Measurements from ENCODE around the gene CDC37L1.

The CDC37L1 gene

DNA sequence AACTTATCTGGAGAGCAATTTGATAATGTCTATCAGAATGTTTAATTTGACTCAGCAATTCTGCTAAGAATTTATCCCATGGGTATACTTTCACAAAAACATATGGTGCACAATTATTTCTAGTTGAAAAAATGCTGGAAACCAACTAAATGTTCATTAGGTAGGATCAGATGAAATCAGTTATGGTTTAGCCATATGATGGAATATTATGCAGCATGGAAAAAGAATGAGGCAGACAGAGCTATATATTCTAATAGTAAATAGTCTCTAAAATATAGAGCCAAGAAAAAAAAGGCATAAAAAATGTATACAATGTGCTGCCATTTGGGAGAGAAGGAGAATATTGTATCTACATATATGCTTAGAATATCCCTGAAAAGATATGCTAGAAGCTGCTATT lies 9.5 kb upstream of the CDC37L1 start:
- H3K27ac ChIP-seq (ENCODE audit: low read length): no peak overlapping the region
- H3K4me3 ChIP-seq (ENCODE audit: low read length in 2 of 2): no peak overlapping the region
- no peak overlapping the region for H3K9ac ChIP-seq (ENCODE audit: low read length in 2 of 2)
- H3K27me3 ChIP-seq (ENCODE audit: control insufficient read depth in 1 of 2, insufficient read depth in 2 of 2, low read length in 2 of 2): no peaks in the 10 kb centered on the region
- H3K9me3 ChIP-seq (ENCODE audit: control insufficient read depth in 2 of 2, low read length in 2 of 2): no peaks in the 10 kb centered on the region
- peaks cover 3% of the 10 kb centered on the region for H3K4me1 ChIP-seq (ENCODE audit: control insufficient read depth, insufficient read depth, low read length)
- no peaks in the 10 kb centered on the region for H3K36me3 ChIP-seq (ENCODE audit: control insufficient read depth in 2 of 2, insufficient read depth in 2 of 2, low read length in 2 of 2)

DNA sequence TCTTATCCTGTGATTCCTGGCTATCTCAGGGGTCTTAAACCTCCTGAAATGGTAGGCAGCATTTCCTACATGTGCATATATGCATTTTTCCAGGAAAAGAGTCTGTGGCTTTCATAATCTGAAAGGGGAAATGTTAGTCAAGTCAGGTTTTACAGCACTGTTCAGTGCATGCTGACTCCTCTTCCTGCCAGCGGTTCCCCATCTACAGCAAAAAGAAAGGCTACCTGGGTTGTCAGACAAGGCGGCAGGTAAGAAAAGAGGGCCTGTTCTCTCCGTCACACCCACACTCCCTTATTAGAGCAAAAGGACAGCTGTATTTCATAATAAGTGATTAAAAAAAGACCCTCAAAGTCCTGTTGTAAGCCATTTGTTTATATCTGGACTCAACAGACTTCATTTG lies 8.8 kb upstream of the CDC37L1 start:
- Histone ChIP-seq H3K9me3 (ENCODE audit: control insufficient read depth in 2 of 2, low read length in 2 of 2) (no peaks in the 10 kb centered on the region), H3K27me3 (ENCODE audit: control insufficient read depth in 1 of 2, insufficient read depth in 2 of 2, low read length in 2 of 2) (no peaks in the 10 kb centered on the region), H3K9ac (ENCODE audit: low read length in 2 of 2) (no peak overlapping the region), H3K27ac (ENCODE audit: low read length) (no peak overlapping the region), H3K4me1 (ENCODE audit: control insufficient read depth, insufficient read depth, low read length) (peaks cover 3% of the 10 kb centered on the region), H3K4me3 (ENCODE audit: low read length in 2 of 2) (no peak overlapping the region), H3K36me3 (ENCODE audit: control insufficient read depth in 2 of 2, insufficient read depth in 2 of 2, low read length in 2 of 2) (no peaks in the 10 kb centered on the region)

DNA sequence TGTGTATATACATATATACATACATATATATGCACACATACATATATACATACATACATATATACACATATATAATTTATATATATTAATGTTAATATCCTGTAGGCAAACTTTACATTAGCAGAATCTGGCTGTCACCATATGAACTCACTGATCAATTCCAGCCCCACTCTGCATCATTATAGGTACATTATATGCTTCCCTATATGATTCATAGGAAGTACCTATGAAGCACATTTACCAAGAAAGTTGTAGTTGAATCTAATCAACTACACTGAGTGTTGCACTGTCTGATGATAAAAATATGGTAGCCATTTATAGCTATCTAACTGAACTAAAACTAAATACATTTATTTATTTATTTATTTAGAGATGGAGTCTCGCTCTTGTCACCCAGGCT lies 7.6 kb upstream of the CDC37L1 start:
- Histone ChIP-seq H3K36me3 (ENCODE audit: control insufficient read depth in 2 of 2, insufficient read depth in 2 of 2, low read length in 2 of 2) (no peaks in the 10 kb centered on the region), H3K9ac (ENCODE audit: low read length in 2 of 2) (no peak overlapping the region), H3K4me3 (ENCODE audit: low read length in 2 of 2) (no peak overlapping the region), H3K27me3 (ENCODE audit: control insufficient read depth in 1 of 2, insufficient read depth in 2 of 2, low read length in 2 of 2) (no peaks in the 10 kb centered on the region), H3K27ac (ENCODE audit: low read length) (no peak overlapping the region), H3K9me3 (ENCODE audit: control insufficient read depth in 2 of 2, low read length in 2 of 2) (no peaks in the 10 kb centered on the region), H3K4me1 (ENCODE audit: control insufficient read depth, insufficient read depth, low read length) (no peaks in the 10 kb centered on the region)

DNA sequence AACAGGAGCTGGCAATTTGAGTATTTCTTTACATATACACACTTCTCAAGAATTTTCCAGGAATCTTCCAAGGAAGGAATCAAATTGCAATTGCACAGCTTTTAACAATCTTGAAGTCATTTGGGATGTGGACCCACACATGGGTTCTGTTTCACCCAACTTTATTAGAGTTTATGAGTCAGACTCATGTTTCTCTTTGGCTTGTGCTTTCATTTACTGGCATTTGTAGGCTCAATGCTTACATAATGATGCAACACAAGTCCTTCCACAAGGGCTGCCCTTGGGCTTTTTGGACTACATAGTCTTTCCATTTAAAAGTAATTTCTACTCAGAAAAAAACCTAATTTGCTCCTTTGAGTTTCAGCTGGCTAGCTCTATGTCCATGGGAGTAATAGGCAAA lies 4.6 kb upstream of the CDC37L1 start:
- Histone ChIP-seq H3K27me3 (ENCODE audit: control insufficient read depth in 1 of 2, insufficient read depth in 2 of 2, low read length in 2 of 2) (no peaks in the 10 kb centered on the region), H3K9me3 (ENCODE audit: control insufficient read depth in 2 of 2, low read length in 2 of 2) (no peaks in the 10 kb centered on the region), H3K4me1 (ENCODE audit: control insufficient read depth, insufficient read depth, low read length) (no peaks in the 10 kb centered on the region), H3K36me3 (ENCODE audit: control insufficient read depth in 2 of 2, insufficient read depth in 2 of 2, low read length in 2 of 2) (no peaks in the 10 kb centered on the region), H3K4me3 (ENCODE audit: low read length in 2 of 2) (no peak overlapping the region), H3K27ac (ENCODE audit: low read length) (no peak overlapping the region), H3K9ac (ENCODE audit: low read length in 2 of 2) (no peak overlapping the region)

DNA sequence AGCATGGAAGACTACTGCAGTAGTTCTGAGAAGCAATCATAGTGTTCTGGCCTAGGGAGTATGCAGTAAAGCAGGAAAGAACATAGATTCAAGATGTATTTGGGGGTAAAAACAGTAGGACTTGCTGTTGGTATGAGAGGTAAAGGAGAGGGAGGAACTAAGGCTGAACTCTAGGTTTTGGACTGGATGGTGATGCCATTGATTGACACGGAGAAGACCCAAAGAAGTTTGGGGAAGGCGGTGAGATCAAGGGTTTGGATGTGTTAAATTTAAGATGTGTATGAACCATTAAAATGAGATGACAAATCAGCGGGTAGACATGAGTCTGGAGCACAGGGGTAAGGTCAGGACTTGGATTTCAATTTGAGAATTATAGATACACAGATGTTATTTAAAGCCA lies 2.0 kb upstream of the CDC37L1 start:
- peaks cover 5% of the 10 kb centered on the region for H3K4me1 ChIP-seq (ENCODE audit: control insufficient read depth, insufficient read depth, low read length)
- H3K36me3 ChIP-seq (ENCODE audit: control insufficient read depth in 2 of 2, insufficient read depth in 2 of 2, low read length in 2 of 2): no peaks in the 10 kb centered on the region
- no peaks in the 10 kb centered on the region for H3K9me3 ChIP-seq (ENCODE audit: control insufficient read depth in 2 of 2, low read length in 2 of 2)
- peak overlapping the region in 1 of 2 donors; percentile 18 for H3K9ac ChIP-seq (ENCODE audit: low read length in 2 of 2)
- H3K27me3 ChIP-seq (ENCODE audit: control insufficient read depth in 1 of 2, insufficient read depth in 2 of 2, low read length in 2 of 2): no peaks in the 10 kb centered on the region
- no peak overlapping the region for H3K4me3 ChIP-seq (ENCODE audit: low read length in 2 of 2)
- H3K27ac ChIP-seq (ENCODE audit: low read length): no peak overlapping the region

DNA sequence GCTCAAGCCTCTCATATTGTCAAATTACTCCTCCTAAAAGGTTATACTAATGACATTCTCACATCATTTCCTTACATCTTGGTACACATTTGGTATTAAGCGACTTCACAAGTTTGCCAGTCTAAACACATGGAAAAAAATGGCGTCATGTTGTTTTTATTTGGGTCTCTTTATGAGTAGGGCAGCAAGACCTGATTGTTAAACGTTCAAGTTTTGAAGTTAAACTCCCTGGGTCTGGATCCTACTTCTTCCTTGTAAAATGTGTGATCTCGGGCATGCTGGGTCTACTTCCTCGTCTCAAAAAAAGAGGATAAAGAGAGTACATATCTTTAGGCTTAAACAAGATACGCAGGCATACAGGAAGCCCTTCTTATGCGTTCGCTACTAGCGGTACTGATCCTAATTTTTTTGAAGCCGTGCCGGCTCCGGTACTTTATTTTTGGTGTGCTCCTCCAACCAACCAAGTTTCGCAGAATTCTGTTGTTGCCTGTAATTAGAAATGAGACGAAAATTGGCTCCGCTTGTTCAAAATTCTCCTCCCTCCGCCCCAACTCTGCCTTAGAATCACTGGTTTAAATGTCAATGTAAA lies 596 bp upstream of the CDC37L1 start:
- Histone ChIP-seq H3K36me3 (ENCODE audit: control insufficient read depth in 2 of 2, insufficient read depth in 2 of 2, low read length in 2 of 2) (no peaks in the 10 kb centered on the region), H3K9me3 (ENCODE audit: control insufficient read depth in 2 of 2, low read length in 2 of 2) (no peaks in the 10 kb centered on the region), H3K9ac (ENCODE audit: low read length in 2 of 2) (peak overlapping the region; percentile 93 to 97), H3K4me1 (ENCODE audit: control insufficient read depth, insufficient read depth, low read length) (peaks cover 5% of the 10 kb centered on the region), H3K27me3 (ENCODE audit: control insufficient read depth in 1 of 2, insufficient read depth in 2 of 2, low read length in 2 of 2) (no peaks in the 10 kb centered on the region), H3K4me3 (ENCODE audit: low read length in 2 of 2) (peak overlapping the region; percentile 80 to 90), H3K27ac (ENCODE audit: low read length) (peak overlapping the region; percentile 96)

DNA sequence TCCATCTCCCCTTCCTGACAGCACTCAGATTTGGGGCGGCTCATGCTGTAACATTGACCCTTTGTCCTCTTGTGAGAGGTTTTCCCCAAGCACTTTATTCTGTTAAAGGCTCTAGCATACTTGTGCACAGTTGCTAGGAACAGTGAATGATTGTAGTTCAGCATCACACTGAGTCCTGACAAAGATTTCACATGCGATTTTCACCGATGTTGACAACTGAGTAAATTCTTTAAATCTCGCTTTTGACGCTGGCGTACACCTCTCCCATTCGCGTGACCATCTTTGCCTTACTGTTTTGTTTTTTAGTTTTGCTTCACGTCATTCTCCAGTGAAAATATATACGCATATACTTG lies 780 bp downstream of the CDC37L1 start:
- Histone ChIP-seq H3K4me3 (ENCODE audit: low read length in 2 of 2) (peak overlapping the region; percentile 80 to 90), H3K9ac (ENCODE audit: low read length in 2 of 2) (peak overlapping the region; percentile 96 to 97), H3K4me1 (ENCODE audit: control insufficient read depth, insufficient read depth, low read length) (peaks cover 5% of the 10 kb centered on the region), H3K27me3 (ENCODE audit: control insufficient read depth in 1 of 2, insufficient read depth in 2 of 2, low read length in 2 of 2) (no peaks in the 10 kb centered on the region), H3K36me3 (ENCODE audit: control insufficient read depth in 2 of 2, insufficient read depth in 2 of 2, low read length in 2 of 2) (peaks cover 0 to 4% of the 10 kb centered on the region in 2 donors), H3K27ac (ENCODE audit: low read length) (peak overlapping the region; percentile 96), H3K9me3 (ENCODE audit: control insufficient read depth in 2 of 2, low read length in 2 of 2) (no peaks in the 10 kb centered on the region)

DNA sequence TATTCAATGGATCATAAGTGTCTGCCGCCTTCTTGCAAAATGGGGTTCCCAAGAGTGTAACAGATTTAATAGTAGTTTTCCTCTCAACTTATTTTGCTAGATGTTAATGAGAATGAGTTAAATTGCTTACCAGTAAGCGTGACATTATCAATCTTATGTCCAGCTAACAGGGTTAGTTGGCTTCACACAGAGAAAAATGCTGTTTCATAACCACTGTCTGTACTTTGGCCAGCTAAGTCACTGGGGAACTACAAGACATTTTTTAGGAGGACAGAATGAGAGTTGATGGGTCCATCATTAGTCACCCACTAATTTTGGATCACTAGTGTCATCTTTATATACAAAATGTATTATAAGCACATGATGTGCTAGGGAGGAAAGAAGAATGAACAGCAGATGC lies 1.4 kb downstream of the CDC37L1 start:
- H3K27ac ChIP-seq (ENCODE audit: low read length): peak overlapping the region; percentile 96
- H3K9ac ChIP-seq (ENCODE audit: low read length in 2 of 2): peak overlapping the region; percentile 96 to 97
- peaks cover 5% of the 10 kb centered on the region for H3K4me1 ChIP-seq (ENCODE audit: control insufficient read depth, insufficient read depth, low read length)
- H3K4me3 ChIP-seq (ENCODE audit: low read length in 2 of 2): peak overlapping the region; percentile 80 to 90
- peaks cover under 1 to 7% of the 10 kb centered on the region in 2 donors for H3K36me3 ChIP-seq (ENCODE audit: control insufficient read depth in 2 of 2, insufficient read depth in 2 of 2, low read length in 2 of 2)
- no peaks in the 10 kb centered on the region for H3K27me3 ChIP-seq (ENCODE audit: control insufficient read depth in 1 of 2, insufficient read depth in 2 of 2, low read length in 2 of 2)
- no peaks in the 10 kb centered on the region for H3K9me3 ChIP-seq (ENCODE audit: control insufficient read depth in 2 of 2, low read length in 2 of 2)

DNA sequence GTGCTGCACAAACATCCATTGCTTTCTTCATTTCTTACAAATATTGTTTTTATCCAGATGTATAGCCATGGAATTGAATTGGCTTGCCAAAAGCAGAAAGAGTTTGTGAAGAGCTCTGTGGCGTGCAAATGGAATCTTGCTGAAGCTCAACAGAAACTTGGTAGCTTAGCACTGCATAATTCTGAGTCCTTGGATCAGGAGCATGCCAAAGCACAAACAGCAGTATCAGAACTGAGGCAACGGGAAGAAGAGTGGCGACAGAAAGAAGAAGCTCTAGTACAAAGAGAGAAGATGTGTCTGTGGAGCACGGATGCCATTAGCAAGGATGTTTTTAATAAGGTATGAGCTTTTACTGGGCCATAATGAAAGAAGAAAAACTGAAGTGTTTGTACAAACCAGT lies 5.5 kb downstream of the CDC37L1 start:
- H3K27me3 ChIP-seq (ENCODE audit: control insufficient read depth in 1 of 2, insufficient read depth in 2 of 2, low read length in 2 of 2): no peaks in the 10 kb centered on the region
- peaks cover 5 to 10% of the 10 kb centered on the region in 2 donors for H3K36me3 ChIP-seq (ENCODE audit: control insufficient read depth in 2 of 2, insufficient read depth in 2 of 2, low read length in 2 of 2)
- no peak overlapping the region for H3K9ac ChIP-seq (ENCODE audit: low read length in 2 of 2)
- H3K27ac ChIP-seq (ENCODE audit: low read length): no peak overlapping the region
- no peak overlapping the region for H3K4me3 ChIP-seq (ENCODE audit: low read length in 2 of 2)
- H3K9me3 ChIP-seq (ENCODE audit: control insufficient read depth in 2 of 2, low read length in 2 of 2): no peaks in the 10 kb centered on the region
- peaks cover 5% of the 10 kb centered on the region for H3K4me1 ChIP-seq (ENCODE audit: control insufficient read depth, insufficient read depth, low read length)

DNA sequence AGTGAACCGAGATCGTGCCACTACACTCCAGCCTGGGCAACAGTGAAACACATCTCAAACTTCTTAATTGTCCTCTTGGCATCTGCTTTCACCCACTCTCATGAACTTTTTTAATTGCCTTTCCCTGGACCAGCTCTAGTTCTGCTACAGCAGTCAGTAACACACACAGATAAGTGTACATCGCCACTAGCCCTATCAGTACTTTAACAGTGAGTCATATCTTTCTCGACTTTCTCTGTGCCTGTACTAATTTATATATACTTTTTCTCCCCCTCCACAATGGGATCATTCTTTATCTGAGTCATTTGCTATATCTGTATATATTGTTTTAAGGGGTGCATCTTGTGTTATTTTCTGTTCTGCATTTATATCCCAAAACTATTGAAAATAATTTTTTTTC lies 6.7 kb downstream of the CDC37L1 start:
- H3K27ac ChIP-seq (ENCODE audit: low read length): no peak overlapping the region
- H3K27me3 ChIP-seq (ENCODE audit: control insufficient read depth in 1 of 2, insufficient read depth in 2 of 2, low read length in 2 of 2): no peaks in the 10 kb centered on the region
- H3K9me3 ChIP-seq (ENCODE audit: control insufficient read depth in 2 of 2, low read length in 2 of 2): no peaks in the 10 kb centered on the region
- peaks cover 12 to 16% of the 10 kb centered on the region in 2 donors for H3K36me3 ChIP-seq (ENCODE audit: control insufficient read depth in 2 of 2, insufficient read depth in 2 of 2, low read length in 2 of 2)
- H3K4me1 ChIP-seq (ENCODE audit: control insufficient read depth, insufficient read depth, low read length): peaks cover 3% of the 10 kb centered on the region
- H3K4me3 ChIP-seq (ENCODE audit: low read length in 2 of 2): no peak overlapping the region
- H3K9ac ChIP-seq (ENCODE audit: low read length in 2 of 2): no peak overlapping the region

DNA sequence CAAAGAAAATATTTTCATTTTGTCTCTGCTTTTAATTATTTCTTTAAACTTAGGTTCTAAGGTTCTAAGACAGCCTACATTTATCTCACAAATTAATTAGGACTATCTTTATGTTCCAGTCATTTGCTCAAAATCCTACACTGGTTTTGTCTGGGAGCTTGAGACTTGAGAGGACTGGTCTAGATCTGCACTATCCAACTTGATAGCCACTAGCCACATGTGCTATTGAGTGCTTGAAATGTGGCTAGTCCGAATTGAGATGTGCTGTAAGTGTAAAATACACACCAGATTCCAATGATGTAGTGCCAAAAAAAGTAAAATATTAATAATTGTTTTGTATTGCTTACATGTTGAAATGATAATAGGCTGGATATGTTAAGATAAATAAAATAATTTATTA lies 7.2 kb downstream of the CDC37L1 start:
- no peaks in the 10 kb centered on the region for H3K4me1 ChIP-seq (ENCODE audit: control insufficient read depth, insufficient read depth, low read length)
- H3K27ac ChIP-seq (ENCODE audit: low read length): no peak overlapping the region
- no peak overlapping the region for H3K4me3 ChIP-seq (ENCODE audit: low read length in 2 of 2)
- H3K27me3 ChIP-seq (ENCODE audit: control insufficient read depth in 1 of 2, insufficient read depth in 2 of 2, low read length in 2 of 2): no peaks in the 10 kb centered on the region
- peaks cover 12 to 19% of the 10 kb centered on the region in 2 donors for H3K36me3 ChIP-seq (ENCODE audit: control insufficient read depth in 2 of 2, insufficient read depth in 2 of 2, low read length in 2 of 2)
- H3K9me3 ChIP-seq (ENCODE audit: control insufficient read depth in 2 of 2, low read length in 2 of 2): no peaks in the 10 kb centered on the region
- no peak overlapping the region for H3K9ac ChIP-seq (ENCODE audit: low read length in 2 of 2)
